ENCODE results near the gene IL36RN.

The IL36RN gene

DNA sequence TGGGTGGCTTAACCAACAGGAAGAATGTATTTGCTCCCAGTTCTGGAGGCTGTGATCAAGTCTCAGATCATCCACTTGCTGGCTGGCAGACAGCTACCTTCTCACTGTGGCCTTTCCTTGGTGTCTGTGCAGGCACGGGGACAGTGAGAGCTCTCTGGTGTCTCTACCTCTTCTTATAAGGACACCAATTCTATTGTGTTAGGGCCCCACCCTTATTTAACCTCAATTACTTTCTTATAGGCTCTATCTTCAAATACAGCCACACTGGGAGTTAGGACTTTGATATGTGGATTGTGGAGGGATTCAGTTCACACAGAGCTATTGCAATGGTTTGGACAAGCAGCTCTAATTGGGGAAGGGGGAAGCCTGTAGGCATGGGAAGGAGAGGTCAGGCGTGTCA is 43.1 kb downstream of the IL36RN start:
- no peak for DNase-seq (ENCODE audit: low spot score)

GRCh38 chr2:113103277-113103676 is 44.3 kb downstream of the IL36RN start:
- DNase-seq (ENCODE audit: low spot score), result no peak

DNA sequence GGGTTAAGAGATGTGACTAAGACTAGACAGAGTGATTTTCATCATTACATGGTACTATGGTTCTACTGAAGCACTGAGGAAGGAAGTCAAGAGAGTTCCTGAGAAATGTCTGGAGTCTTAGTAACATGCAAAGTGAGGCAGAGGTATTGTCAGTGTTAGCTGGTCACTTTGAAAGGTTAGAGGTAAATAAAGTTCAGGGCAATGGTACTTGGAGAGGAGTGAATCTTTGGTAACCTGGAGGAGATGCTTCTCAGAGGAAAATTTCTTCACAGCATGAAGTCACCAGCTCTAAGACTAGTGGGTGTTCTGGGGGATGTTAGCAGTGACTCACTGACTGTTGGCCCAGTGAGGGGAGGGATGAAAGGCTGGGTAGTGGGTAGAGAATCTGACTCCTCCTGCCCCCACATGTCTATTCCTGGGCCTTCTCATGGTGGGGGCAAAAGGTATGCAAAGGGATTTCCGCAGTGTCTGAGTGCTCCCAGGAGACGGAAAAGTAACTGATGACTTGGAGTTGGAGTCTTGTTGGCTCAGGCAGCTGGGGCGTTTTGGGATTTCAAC is 45.1 kb downstream of the IL36RN start:
- no peak for DNase-seq (ENCODE audit: low spot score)

DNA sequence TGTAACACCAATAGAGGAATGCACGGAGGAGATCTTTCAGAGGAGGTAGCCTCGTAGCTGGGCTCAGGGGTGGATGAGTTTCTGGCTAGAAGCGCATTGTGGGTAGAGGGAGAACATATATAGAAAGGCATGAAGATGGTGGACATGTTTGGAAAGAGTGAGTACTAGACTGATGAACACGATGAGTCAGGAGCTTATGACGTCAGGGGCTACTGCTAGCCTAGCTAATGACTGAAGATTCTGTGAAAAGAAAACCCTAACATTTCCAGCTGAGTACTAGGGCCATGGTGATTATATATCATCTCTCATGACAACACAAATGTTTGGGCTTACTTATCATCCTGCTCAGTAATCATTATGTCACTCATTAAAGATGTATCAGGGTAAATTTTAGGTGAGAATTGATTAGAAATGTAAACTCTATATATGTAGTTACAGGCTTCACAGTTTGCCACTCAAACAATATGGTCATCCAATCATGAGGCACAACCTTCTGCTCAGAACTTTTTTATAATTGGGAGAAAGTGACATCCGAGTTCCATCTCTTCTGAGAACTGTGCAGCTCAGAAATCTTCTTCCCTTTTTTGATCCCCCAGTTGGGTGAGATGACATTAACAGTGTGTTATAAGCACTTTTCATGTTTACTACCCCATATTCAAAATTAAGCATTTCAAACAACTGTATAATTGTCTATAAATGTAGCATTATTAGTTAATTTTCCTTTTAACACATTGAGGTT is 46.2 kb downstream of the IL36RN start:
- no peak for DNase-seq (ENCODE audit: low spot score)

DNA sequence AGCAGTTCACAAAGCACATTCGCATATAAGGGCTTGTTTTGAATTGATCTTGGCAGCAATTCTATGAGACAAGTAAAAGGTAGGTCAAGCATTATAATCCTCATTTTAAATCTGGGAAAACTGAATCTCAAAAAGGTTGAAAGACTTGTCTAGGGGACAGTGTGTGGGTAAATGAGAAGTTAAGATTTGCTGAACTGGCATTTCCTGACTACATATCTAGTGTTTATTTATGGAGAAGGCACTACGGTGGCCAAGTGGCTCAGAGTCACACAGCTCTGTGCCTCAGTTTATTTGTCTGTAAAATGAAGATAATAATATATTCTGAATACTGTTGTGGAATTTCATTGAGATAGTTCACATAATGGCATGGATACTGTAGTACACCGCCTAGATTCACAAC is 52.1 kb downstream of the IL36RN start:
- no peak for DNase-seq (ENCODE audit: low spot score)

DNA sequence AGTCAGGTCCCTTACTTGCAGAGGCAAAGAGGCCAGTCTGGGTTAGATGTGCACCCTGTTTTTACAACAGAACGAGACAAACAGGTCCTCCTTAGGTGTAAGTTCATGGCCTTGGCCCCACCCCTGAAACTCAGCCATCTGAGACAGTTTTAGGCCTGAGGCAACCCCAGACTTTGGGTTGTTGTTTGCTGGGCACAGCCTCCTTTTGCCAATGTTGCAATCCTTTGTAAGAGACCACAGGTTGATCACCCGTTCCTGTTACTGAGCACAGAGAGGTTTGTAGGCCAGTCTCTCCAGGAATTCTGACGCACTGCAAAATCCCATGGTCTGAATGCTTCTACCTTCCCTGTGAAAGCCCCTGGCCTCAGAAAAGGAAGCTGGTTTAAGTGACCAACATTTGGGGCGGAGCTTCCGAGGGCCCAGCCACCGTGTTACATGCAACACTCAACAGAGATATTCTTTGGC is 52.9 kb downstream of the IL36RN start:
- DNase-seq (ENCODE audit: low spot score), result no peak

DNA sequence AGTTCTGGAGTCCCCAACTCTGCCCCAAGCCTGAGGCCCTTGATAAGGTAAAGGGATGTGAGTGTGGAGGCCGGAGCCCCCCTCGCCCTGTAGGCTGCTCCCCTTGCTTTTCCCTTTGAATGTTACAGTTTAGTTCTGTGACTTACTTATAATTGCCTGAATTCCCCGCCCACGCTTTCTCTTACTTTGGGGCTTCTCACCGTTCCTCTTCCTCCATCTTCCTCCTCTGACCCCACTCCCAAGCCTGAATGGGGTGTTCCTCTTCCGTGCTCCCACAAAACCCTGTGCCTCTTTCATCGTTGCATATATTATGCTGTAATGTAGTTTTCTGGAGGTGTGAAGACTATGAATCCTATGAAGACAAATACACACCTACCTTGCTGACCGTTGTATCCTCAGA is 53.4 kb downstream of the IL36RN start:
- DNase-seq (ENCODE audit: low spot score), result no peak

GRCh38 chr2:113112871-113113270 is 53.9 kb downstream of the IL36RN start:
- DNase-seq (ENCODE audit: low spot score), result no peak

- DNase-seq (ENCODE audit: low spot score), result no peak
These were observed 54.8 kb downstream of the IL36RN start for GRCh38 chr2:113113807-113114206.

Measured in kidney capillary endothelial cell (primary cell).